GM18517 (cell line): ENCODE data around the gene CACNA1D.

ENCODE experiments used
- ATAC-seq: cut with Tn5 transposase; IDR thresholded peaks from one replicate; pipeline ENCODE4 v1.9.1; 2021; ENCODE audit warnings: mild to moderate bottlenecking, moderate library complexity; ENCODE audit not compliant: unreplicated experiment

The CACNA1D gene

DNA sequence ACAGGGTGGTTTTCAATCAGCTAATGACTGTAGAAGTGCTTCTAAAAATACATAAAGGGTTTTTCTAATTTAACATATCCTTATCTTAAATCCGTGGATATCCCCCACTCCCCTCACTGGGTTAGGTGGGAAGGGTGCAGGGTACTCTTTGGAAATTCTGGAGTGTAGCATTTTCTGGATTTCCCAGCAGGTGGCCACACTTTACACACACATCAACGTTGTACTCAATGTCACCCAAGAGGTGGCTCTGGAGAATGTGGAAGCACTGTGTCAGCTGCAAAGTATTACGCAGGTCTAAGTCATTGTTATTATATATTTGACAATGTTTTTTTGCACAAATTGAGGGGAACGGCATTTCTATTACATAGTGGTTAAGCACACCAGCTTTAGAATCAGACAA is 183.0 kb downstream of the CACNA1D start:
- no peak for ATAC-seq

DNA sequence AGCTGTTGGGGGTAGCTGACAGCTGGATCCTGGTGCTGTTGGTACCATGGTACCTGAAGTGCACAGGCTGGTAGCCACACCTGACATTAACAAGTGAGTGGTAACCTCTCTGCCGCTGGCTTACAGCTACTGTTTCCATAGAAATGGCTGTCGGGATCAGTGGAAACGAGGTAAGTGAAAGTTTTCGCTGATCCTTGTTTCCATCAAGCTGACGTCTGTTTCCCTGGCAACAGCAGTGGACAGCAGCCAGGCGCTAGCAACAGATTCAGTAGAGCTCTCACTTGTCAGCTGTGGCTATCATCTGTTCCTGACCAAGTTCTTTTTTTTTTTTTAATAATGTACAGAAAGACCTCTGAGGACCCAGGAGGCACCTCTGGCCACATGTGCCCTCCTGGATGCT is 185.6 kb downstream of the CACNA1D start:
- no peak for ATAC-seq

DNA sequence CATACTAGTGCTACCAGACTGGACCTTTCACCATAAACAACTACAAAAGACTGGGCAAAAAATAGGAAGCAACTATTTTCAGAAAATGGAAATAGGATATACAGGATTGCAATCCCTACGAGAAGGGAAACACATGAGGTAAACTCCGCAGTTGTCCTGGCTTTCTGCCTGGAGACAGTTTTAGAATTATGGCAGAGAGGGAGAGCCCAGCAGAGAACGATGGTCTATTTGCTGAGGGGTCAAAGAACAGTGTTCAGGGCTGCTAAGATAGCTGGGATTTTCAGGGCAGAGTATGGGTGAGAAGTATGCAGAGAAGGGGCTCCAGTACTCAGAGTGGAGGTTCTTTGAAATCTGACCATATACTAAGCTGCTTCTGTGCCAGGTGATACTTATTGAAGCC is 188.4 kb downstream of the CACNA1D start:
- no peak for ATAC-seq

DNA sequence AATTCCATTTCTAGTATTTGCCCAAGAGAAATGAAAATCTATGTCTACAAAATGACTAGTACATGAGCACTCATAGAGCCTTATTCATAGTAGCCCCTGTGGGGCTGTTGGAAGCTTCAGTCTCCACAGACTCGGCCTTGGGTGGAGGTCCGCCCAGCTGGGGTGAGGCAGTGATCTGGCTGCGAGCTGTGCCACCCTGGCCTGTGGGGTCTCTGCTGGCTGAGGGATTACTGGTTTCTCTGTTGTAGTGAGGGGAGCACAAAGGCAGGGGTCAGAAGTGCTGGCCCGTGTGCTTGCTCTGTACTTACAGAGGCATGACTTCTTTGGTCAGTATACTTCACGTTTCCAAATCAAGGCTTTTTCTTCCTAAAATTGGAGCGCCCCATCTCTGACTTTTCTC is 193.7 kb downstream of the CACNA1D start:
- no peak for ATAC-seq

DNA sequence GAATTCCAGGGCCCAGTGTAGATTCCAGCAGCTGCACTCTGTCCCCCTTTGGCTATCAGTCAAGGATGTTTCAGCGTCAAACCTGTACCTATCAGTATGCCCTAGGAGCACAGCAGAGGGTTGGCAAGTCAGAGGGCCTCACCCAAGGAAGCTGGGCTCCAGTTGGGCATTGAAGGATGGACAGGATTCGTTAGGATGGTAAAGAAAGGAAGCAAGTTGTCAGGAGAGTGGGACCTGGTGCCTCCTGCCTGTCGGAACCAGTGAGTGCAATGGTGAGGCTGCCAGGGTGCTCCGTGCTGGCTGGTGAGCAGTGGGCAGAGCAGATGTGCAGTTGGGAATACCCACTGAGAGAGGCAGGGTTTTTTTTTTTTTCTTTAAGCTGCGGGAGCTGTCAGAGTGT is 194.6 kb downstream of the CACNA1D start:
- no peak for ATAC-seq

DNA sequence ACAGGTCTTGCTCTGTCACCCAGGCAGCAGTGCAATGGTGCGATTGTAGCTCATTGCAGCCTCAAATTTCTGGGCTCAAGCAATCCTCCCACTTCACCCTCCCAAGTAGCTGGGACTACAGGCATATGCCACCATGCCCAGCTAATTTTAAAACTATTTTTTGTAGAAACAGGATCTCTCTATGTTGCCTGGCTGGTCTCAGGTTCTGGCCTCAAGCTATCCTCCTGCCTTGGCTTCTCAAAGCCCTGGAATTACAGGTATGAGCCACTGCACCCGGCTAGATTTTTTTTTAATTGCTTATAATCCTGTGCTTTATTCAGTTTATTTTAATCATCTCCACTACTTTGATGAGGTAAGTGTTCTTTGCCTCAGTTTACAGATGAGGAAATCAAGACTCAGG is 195.3 kb downstream of the CACNA1D start:
- no peak for ATAC-seq

DNA sequence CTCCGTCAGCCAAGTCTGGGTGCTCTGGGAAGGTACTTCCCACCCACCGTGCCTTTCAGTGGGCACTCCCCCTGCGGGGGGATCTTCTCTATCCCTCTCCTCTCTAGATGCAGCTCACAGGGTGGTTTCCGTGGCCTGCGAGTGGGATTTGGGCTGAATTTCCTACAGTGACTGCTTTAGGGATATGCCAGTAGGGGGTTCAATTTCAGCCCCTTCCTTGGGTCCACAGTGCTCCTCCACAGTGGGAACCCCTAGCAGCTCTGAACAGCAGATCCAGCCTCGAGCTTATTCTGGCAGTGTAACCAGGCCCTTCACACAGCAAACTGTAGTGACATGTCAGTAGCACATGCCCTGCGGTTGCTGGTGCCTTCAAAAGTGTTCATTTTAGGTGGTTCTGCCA is 196.1 kb downstream of the CACNA1D start:
- no peak for ATAC-seq

DNA sequence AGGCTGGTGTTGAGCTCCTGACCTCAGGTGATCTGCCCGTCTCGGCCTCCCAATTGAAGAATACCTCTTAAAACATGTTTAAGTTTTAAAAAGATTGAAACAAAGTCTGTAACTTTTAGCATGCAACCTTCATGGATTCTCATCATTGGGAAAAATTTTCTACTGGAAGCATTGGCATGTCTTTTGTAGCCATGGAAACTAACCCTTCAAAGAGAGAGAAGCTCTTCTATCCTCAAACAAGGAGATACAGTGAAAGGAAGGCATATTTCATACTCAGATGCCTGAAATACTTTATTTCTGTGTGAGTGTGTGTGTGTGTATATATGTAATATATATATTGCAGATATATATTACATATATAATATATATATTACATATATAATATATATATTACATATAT is 196.9 kb downstream of the CACNA1D start:
- no peak for ATAC-seq

DNA sequence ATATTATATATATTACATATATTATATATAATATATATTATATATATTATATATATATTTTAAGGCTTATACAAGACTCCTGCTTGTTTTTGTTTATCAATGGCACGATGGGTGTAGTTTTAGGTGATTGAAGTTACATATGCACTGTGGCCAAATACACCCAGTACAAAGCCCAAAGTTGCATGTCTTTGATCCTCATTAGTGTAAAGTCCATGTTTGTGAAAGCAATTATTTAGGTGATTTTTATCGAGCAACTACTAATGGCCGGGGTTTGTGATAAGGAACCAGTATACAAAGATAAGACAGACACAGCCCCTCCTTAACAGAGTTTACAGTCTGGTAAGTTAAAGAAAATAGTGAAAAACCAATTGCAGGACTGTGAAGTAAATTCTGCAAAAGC is 197.5 kb downstream of the CACNA1D start:
- no peak for ATAC-seq

DNA sequence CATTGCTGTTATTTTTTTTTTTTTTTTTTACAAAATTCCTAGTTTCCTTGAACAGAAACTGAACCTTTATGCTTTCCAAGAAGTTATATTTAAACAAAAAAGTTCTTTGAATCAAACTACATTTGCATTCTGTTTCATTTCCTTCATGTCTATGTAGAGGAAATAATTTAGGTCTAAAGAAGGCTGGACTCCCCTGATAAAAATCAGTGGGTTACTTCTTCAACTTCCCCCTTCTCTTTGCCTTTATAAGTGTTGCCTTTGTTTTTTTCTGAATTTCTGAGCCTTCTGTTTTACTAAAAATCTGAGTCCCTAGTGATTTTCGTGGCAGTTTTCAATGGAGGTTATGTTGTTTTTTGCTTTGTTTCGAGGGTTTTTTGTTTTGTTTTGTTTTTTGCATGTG is 199.0 kb downstream of the CACNA1D start:
- no peak for ATAC-seq

DNA sequence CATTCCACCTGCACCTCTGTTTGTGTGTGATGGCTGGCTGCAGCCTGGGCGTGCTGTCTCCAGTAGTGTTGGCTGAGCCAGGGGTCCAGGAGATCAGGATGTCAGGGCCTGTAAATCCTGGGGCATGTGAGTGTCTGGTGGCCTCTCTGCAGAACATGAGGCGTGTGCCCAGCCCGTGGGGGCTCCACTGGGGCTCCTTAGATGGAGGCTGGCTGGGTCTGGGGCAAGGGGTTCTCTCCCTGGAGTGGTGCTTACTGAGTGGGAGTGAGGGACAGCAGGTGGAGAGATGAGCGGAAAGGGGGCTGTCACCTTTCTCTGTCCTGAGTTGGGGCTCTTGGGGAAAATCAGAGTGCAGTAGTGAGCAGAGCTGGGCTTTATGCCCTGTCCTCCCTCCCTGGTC is 199.6 kb downstream of the CACNA1D start:
- ATAC-seq: no peak

DNA sequence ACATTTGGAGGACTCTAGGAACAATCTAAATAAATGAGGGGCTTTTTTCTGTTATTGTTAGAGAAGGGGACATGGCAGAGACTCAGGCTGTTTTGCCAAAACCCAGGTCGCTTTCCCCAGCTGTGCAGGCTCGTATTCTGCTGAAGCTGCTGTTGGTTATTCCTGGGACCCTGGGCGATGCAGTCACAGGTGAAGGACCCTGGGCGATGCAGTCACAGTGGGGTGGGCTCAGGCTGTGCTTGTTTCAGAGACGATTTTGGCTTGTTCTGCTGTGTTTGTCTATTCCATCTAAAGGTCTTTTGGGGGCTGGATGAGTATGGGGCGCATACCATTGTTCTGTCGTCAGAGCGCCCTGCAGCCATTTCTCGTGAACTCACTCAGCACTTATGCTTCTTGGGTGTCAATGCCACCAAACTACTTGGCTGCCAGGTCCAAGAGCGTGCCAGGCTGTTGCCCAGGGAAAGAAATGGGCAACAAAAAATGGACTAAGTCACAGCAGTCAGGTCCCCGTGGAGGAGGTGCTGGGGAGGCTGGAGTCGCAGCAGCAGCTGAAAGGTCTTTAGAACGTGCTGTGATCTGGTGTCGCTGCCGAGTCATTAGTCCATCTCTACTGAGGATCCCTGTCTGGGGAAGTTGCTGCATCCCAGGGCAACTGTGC is 200.4 kb downstream of the CACNA1D start:
- ATAC-seq: no peak

DNA sequence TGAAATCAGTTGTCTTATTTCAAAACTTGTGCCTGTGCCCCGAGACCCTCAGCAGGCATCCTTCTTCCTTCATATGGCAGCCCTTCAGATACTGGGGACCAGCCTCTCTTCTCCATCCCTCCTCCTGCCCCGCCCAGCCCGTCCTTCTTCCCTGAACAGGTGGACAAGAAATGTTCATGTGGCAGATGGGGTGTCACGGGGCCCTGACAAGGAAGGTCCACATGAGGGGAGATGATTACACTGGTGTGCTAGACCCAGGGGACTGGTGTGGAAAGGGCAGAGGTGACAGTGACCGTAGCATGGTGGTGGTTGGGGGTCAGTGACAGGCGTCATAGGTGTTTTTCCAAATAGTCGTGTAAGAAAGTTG is 200.9 kb downstream of the CACNA1D start:
- no peak for ATAC-seq

DNA sequence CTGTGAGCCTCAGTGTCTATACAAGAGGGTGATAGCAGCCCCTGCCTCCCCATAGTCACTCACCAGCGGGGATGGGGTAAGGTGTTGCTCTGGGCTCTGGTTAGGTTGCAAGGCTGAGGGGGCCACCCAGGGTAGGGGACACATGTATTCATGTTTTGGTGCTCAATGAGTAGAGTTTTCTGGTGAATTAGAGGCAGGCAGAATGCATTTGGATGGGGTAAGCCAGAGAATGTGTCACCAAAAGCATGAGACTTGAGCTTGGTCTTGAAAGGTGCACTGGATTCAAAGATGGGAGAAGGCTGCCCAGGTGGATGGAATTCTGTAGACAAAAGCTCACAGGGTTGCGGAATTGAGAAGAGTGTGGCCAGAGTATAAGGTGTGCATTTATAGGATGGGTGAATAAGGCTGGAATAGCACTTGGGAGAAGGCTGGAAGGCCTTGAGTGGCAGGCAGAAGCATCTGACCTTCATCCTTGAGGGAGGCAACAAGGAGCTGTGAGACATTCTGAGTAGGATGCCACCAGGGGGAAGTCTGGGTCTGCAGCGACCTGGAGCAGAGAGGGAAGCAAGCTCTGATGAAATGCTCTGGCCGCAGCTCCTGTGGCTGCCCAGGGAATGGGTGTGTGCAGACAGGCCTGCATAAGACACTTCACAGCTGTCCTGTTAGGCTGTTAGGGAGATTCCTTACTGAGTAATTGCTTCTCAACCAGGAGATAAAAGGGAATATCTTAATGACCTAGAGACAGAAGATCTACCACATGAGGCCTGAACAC is 202.2 kb downstream of the CACNA1D start:
- no peak for ATAC-seq

DNA sequence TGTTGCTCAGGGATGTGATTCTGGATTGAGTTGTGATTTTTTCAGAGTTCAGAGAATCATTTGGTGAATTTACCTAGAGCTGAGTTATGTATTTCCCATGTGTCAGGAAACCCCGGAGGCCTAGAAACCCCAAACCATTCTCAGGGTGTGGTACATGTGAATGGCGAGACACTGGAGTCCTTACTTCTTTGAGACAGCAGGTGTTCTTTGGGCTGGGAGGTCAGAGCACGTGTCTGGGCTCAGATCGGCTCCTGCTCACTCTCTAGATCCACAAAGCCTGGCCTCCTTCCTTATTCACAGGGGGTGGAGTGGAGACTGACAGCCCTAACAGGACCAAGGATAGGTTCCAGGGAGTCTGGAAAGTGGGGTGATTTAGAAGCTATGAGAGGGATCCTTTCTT is 206.0 kb downstream of the CACNA1D start:
- ATAC-seq: no peak

DNA sequence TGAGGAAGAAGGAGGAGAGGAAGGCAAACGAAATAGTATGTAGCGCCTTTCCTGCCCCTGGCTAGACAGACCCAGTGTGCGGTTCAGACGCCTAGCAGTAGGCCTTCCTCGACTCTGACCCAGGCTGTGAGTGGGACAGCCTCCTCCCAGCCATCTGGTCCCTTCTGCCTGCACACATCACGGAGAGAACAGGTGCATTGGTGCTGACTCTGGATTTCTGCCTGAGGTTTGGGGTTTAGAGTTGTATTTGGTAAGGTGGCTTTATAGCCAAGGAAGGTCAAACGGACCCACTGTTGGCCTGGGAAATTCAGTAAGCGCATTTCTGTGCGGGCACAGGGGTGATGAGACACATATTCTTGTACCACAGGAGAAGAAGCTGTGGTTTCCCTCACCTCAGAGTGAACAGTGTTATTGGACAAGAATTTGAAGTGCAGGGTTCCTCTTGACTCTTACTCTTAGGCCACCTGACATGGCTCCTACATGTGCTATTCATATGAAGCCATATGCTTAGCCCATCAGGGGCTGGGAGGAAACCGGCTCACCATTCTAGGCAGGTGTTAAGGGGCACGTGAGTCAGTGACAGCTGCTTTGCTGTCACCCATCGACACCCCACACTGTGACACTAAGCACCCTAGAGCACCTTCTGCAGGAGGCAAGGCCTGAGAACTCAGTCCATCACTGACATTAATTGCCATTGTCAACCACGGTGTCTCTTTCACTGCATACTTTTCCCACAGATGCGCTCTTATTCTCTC is 208.5 kb downstream of the CACNA1D start:
- no peak for ATAC-seq

DNA sequence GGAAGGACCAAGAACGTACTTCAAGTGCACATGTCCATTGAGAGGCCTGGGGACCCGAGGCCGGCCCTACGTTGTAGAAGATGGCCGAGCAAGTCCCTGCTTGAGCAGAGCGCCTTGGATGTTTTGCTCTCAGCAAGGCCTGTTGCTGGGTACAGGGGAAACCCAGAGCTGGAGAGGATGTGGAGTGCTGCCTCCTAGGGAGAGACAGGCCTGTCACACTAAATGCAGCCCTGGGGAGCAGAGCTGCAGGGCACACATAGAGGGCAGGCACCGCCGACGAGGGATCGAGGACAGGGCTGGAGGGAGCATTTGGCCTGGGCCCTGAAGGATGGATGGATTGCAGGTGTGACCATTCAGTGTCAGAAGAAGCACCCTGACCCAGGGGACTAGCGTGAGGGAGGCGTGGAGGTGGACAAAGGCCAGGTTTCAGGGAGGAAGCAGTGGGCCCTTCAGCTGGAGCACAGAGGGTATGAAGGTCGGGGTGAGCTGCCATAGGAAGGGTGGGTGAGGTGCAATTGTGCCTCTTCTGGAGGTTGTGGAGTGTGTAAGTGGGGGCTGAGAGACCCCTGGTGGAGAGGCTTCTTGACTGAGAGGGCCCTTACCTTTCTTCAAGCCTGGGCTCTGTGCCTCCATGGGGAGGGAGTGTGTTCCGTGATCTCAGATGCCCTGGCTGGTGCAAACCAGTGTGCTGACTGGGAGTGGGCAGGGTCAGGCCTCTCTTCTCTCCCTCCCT is 209.4 kb downstream of the CACNA1D start:
- ATAC-seq: no peak

DNA sequence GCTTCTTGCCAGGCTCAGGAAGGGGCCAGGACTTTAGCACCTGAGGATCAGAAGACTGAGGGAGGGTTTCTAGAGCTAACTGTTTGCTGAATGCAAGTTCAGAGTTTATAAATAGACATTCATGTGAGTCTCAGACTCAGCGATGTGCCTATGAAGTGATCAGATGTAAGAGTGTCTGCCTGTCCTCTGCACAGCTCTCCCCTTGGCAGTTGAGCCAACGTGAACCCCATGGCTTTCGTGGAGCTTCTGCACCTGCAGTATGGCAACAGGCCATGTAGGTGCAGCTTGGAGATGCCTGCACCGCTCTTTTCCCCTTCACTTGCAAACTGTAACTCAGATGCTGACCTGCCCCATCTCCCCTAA is 209.9 kb downstream of the CACNA1D start:
- ATAC-seq: no peak

DNA sequence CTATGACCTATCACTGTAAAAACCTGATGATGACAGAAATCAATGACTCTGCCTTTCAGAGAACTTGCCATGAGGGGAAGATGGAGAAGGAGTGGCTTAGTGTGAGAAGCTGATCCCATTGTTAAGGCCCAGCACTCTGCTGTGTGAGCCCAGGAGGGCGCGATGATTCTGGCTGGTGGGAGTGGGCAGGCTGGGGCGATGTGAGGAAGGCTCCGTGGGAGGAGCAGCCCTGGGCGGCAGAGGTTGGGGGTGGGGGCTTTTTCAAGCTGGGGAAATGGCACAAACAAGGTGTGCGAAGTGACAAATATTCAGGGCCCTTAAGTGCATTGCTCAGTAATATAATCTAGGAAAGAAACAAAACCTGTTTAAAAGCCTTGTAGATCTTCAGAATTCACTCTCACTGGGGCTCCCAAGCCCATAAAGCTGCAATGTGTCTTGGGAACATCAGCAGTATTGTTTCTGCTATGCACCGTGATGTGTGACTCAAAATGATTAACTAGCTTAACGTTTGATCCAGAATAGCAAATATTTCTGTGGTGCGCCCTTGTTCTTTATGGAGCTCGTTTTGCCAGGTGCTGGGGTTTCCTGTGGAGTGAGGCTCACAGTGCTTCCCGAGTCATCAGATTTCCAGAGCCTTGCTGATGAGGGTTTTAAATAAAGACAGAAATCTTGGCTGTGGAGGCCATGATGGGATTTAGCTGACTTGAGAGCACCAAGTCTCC is 210.8 kb downstream of the CACNA1D start:
- ATAC-seq: no peak

DNA sequence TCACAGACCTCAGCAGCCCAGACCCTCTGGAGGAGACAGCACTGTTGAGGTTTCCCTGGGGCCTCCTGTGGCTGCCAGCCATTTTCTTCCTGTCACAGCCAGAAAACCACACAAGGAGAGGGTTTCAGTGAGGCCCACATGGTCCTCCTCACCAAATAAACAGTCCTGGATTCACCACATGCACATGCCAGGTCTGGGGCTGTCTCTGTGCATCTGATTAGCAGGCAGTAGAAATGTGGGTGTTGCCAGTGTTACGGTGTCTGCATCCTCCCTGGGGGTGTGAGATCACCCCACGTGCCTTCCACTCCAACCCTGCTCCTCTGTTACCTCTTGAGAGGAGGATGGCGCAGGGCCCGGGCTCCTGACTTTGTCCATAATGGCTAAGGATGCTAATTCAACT is 211.4 kb downstream of the CACNA1D start:
- ATAC-seq: no peak

DNA sequence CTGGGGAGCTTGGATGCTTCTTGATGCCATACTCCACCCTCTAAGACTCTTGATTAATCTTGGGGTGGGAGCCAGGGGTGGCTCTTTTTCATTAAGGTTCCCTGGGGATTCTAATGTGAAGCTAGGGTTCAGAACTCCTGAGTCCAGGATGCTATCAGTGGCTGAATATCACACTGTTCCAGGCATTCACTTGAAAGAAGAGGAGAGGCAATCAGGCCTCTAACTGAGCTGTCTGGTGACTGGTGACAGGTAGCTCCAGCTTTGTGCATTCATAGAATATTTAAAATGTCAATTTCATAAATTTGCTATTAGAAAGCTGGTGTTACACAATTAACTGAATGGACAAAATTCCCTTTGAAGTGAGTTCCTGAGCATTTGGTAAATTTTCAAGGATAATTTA is 212.8 kb downstream of the CACNA1D start:
- no peak for ATAC-seq
